ENCODE data around the gene ARMH3. TPM values are rescaled to one million over a fixed set of nuclear protein-coding genes. Genes with fewer than 3 reads are reported as not detected.

Gene ARMH3
- total RNA-seq, 1 experiment from 2014 or later, result 6.9 TPM

DNA sequence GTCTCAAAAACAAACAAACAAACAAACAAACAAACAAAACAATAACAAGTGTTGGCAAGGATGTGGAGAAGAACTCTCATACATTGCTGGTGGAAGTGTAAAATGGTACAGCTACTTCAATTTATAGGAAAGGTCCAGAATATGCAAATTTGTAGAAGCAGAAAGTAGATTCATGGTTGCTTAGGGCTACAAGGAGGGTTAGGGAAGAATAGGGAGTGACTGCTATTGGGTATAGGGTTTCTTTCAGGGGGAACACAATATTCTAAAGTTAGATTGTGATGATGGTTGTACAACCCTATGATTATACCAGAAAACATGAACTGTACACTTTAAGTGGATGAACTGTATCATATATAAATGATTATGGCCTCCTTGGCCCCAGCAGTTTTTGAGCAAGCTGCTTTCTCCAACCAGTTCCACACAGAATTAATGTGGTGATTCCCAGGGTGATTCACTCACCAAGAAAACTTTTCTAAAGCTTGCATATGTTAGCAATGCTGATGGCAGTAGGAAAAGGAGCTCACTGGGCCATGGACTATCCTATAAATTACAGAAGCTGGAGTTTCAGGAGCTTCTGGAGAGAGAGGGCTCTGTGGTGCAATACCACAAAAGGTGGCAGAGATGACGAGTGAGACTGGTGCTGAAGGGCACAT, 159.6 kb downstream of the ARMH3 start:
- DNase-seq (ENCODE audit: low read depth), result no peak

DNA sequence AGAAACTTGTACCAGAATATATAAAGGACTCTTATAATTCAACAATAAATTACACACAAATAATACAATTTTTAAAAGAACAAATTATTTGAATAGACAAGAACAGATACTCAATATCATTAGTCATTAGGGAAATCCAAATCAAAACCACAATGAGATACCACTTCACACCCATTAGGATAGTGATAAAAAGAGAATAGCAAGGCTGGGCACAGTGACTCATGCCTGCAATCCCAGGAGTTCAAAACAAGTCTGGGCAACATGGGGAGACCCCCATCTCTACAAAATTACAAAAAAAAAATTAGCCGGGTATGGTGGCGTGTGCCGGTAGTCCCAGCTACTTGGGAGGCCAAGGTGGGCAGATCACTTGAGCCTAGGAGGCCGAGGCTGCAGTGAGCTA, 160.2 kb downstream of the ARMH3 start:
- DNase-seq (ENCODE audit: low read depth), result no peak

DNA sequence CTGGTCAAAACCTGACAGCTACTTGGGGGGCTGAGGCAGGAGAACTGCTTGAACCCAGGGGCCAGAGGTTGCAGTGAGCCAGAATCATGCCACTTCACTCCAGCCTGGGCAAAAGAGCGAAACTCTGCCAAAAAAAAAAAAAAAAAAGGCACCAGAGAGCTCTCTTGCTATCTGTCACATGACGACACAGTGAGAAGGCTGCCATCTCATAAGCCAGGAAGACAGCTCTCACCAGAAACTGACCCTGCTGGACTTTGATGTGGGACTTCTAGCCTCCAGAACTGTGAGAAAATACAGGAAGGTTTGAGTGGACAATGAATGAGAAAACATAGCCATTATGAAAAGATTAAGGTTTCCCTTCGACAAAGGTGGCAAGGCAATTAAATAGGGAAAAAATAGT, 161.2 kb downstream of the ARMH3 start:
- DNase-seq (ENCODE audit: low read depth), result no peak

DNA sequence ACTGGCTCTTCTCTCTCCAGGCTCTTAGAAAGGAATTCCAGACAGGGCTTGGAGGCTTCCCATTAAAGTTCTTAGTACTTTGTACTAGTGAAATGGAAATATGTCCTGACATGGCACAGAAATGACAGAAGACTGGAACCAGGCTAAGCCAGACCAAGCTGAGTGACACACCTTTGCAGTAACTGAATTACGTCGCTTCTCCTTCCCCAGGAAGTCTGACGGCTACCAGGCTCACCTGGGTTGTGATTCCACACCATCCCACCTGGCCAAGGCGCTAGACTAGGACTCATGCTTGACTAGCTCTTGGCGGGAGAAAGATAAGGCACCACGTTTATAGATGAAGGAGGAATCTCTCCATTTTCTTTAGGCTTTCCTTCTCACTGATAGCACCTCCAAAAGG, 161.7 kb downstream of the ARMH3 start:
- no peak for DNase-seq (ENCODE audit: low read depth)

DNA sequence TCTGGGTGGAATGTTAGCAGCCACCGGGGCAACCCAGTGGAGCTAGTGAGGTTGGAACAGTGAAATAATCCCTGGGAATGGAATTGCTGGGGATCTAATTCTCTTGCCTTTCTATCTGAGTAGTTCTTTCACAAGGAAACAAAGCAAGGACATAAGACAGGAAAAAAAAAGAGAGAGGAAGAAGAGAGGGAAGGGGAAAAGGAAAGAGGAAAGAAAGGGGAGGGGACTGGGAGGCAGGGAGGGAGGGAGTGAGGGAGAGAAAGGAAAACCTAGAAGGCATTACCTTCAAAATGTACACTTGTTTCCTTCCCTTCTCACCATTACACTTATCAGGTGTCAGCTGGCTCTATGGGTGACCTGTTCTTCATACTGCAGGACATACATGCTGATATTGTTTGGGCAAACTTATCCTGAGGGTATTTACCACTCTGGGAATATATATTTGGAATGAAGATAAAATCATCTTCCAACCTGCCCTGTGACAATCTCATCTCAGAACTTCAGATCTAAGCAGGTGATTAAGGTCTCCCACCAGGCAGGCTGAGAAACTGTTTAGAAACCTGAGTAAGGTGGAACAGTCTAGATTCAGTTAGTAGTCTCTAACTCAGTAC, 162.4 kb downstream of the ARMH3 start:
- DNase-seq (ENCODE audit: low read depth), result no peak

DNA sequence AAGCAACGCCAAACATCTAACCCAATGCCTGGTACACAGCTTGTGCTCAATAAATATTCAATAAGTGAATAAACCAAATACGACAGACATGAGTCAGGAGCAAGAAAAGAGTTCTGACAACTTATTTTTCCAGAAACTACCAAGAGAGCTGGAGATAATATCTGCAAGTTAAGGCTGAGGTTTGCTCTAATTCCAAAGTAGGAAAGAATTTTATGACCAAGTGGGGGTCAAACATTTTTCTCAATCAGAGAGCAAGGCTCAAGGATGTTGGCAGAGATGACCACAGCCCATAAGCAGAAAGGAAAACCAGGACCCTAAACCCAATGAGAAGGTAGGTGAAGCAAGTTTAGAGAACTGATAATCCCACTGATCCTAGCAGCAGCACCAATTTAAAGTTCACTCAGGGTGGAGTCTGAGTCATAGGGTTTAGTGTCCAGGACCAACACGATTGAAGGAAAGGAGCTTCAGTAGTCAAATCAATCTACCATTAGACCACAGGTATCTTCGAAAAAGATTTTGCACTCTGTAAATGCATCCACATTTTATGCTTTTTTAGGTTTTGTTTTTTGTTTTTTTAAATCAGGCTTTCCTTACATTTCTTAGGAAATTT, 163.1 kb downstream of the ARMH3 start:
- DNase-seq (ENCODE audit: low read depth), result peak; percentile 32

DNA sequence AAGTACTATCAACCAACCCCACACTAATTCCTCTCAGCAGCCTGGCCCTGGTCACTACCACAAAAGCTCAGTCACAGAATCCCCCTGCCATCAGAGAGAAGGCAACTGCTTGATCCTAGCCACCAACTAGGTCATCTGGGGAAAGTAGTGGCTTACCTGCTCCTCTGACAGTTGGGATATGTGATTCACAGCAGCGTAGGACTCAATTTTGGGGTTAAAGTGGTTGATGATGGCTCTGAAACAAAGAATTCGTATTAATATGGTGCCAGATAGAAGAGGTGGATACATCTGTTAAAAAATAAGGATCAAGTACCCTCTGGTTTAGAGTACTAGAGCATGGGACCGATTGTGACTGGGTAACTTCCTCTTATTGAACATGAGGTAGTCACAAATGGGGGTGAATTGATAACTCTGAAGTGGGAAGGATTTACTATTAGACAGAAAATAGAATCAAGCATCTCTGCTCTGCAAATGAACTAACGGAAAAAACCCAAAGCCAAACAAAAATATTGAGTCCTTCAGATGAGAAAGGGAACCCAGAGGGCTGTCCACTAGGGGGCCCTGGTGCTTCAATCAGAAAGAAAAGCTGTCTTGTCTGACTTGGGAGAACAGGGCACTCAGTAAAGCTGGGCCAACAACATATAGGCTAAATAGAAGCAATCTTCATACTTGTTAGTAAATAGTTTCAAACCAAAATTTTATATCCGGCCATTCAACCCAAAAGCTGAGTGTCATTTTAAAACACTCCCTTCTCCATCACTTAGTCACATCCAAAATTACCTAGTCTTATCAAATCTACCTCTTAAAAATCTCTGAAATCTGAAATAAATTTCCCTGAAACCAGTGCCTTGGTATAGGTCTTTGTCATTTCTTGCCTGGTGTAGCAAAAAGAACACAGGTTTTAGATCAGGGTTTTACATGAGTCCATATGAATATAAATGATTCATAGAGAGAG, 166.4 kb downstream of the ARMH3 start:
- DNase-seq (ENCODE audit: low read depth), result peak; percentile 67

DNA sequence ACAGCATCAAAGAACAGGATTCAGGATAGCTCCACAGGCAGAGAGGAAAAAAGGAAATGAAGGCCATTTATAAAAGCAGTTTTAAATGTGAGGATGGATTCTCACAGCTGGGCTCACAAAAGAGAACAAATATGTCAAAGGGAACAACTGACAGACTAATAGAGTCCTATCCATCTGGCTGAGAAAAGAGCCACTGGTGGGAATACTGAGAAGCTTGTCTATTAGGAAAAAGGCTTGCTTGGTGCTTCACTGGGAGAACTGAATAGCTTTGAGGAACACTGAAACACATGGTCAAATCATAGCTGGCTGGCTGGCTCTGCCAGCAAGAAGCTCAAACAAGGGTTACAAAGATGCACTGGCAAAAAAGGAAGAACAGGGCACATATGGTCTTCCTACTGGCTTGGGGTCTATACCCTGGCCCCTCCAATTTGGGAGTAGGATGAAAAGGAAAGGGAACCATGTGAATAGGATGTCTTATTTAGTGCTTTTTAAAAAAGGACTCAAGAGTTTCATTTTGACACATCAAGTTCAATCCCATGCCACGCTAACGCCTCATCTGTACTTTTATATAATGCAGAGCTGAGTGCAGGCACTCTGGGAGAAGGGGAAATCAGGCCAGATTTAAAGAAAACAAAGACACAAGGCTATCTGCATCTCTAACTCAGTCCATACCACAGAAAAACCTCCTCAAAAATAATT, 167.6 kb downstream of the ARMH3 start:
- DNase-seq (ENCODE audit: low read depth), result no peak

DNA sequence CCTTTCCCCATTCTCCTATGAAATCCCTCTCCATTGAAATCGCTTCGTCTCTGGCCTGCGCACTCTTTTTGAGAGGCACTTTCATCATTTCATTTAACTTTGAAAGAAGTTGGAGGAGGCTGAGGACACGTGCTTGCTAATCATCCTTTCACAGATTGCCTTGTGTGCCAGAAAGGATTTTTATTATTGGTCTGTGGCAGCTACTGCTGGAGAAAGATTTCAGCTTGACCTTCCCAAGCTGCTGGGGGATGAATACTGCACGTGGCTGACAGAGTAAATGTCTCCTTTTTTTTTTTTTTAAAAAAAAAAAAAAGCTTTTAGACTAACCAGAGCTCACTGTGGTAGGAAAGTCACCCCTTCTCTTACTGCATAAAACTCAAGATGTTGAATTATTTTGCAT, 168.2 kb downstream of the ARMH3 start:
- no peak for DNase-seq (ENCODE audit: low read depth)

DNA sequence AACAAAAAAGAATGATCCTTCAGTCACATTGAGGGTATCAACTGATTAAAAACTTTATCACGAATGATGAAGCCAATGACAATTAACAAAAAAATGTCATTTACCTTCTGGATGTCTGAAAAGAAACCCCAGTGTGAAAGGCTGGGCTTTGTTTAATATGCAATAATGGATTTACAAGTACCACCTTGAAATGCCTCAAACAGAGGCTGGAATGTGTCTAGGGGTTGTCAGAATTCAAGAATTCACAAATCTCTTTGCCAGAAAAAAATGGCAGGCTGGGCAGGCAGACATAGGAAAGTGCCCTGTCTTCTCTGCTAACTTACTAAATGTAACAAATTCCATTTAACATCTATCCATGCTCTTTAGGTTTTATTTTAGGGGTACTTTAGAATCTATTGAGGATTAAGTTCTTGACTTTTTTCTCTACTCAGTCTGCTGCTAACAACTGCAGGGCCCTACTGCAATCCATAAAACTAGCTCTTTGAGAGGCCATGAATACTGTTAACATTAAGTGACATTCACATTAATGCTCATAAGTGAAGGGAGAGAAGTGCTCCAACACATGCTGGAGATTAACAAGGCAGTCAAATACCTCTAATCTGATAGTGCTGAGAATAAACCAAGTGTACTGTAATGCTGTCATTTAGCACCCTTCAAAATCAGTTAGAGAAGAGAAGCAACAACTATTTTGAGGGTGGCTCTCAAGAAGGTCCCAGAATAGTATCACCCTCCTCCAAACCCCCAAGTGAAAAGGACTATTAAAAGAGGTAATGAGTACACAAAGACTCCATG, 169.3 kb downstream of the ARMH3 start:
- no peak for DNase-seq (ENCODE audit: low read depth)

DNA sequence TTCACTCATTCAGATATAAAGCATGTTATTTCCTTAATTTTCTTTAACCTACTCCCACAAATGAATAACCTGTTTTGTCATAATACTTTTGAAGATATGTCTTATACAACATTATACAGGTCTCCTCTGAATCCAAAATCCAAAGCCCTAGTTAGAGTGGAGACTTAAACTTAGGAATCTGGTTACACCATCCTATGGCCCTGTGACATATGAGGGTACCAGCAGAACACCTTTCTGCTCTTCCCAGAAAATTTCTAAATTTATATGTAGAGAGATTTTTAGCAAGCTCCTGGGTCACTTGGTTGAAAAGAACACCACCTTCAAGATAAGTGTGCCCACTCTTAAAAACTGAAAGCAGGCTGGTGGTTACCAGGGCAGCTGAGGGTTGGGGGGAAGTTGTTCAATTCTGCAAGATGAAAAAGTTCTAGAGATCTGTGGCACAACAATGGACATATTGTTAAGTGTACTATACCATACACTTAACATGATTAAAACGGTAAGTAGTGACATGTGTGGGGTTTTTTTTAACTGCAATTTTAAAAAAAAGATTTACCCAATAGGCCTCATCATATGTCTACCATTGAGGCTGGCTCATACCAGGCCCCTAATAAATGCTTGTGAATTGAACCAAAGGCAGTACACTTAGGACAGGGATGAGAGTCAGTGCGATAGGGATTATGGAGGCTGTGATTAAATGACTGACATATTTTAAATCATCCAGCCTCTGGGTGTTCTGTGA, 174.8 kb downstream of the ARMH3 start:
- DNase-seq (ENCODE audit: low read depth), result no peak

DNA sequence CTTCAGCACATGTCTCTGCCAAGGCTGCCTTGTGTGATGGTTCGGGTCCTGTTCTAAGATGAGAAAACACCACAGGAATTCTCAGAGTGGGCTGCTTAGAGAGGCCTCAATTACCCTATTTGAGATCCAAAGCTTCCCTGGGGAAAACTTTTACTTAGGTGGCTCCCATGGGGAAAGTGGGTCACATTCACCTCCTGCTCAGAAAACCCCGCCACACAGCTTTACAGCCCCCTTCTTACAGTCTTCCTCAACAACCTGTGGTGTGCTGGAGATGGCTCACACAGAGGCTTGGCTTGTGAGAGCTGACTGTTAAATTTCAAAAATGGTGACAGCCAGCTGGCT, 175.8 kb downstream of the ARMH3 start:
- DNase-seq (ENCODE audit: low read depth), result no peak

DNA sequence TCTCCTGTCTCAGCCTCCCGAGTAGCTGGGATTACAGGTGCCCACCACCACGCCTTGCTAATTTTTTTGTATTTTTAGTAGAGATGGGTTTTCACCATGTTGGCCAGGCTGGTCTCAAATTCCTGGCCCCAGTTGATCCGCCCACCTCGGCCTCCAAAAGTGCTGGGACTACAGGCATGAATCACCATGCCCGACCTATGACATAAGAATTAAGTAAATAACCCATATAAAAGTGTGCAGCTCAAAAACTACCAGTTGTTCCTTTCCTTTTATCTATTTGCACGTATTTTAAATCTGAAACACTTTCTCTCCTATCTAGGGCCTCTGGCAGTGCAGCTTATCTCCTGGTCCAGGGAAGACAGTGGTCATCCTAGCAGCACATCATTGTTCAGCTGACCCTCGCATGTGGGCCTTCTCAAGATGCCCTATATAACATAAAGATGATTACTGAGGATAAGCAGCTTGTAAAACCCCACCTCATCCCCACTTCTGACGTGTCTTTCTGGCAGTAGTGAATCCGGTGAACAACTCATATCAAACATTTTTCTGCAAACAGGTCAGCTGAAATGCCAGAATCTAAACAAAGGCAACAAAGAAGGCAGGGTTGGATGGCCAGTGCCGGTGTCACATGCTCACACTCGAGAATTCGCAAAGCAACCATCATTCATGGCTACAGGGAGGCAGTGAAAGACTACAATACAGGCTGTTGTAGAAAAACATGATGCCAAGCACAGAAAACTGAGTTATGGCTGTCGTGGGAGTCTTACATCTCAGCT, 176.3 kb downstream of the ARMH3 start:
- peak; percentile 86 for DNase-seq (ENCODE audit: low read depth)

DNA sequence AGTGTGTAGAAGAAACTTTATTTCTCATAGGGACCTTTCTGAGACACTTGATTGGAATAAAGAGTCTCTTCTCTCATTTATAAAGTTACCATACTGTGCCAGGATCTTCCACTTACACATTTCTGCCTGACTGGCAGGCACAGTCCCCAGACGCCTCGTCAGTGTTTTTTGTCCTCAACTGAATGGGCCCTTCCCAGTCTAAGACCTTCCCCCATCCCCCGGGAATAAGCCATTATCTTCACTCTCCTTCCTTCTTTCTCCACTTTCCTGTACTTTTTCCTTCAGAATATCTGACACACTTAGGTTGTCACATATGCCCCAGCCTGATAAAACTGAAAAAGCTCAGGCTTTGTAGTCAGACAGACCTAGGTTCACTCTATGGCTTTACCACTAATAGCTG, 177.1 kb downstream of the ARMH3 start:
- DNase-seq (ENCODE audit: low read depth), result no peak

DNA sequence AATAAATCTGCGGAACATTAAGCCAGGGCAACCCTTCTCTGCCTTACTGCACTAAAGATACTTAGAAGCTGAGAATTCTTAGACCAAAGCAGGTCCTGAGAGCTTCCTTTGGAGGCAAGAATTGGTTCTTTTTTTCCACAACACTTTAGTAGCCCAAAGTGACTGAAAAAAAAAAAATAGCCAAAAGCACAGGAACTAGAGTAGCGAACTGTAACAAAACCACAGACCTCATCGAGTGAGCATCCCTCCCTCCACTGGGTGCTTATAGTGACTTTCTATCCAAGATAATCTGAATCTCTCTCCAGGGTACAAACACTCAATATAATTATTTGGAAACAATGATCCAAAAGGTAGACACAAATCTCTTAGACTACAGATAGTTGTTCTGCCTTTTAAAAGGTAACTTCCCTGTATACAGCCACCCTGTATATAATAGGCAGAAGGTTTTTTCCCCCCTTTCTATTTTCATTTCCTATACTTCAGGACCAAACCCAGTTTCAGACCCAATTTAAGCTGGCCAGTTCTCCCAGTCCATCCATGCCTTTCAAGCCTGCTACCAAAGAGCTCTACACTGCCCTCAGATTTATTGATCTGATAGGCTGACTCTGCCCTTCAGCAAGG, 180.8 kb downstream of the ARMH3 start:
- no peak for DNase-seq (ENCODE audit: low read depth)

DNA sequence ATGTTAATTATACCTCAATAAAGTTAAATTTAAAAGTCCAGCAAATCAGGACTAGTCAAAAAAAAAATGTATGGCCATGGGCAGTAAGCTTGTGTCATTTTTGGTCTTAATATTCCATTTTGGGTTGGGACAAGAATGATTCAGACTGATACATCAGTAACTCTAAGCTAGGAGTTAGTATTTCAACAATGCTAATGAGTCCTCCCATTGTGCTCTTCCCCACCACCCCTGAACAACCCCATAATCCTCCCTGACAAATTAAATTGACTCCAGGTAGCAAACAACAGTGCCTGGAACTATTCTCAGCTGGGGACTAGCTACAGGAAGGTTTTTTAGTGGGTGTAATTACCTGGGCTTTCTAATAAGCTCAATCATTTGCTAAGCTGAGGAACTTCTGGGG, 181.7 kb downstream of the ARMH3 start:
- DNase-seq (ENCODE audit: low read depth), result no peak

DNA sequence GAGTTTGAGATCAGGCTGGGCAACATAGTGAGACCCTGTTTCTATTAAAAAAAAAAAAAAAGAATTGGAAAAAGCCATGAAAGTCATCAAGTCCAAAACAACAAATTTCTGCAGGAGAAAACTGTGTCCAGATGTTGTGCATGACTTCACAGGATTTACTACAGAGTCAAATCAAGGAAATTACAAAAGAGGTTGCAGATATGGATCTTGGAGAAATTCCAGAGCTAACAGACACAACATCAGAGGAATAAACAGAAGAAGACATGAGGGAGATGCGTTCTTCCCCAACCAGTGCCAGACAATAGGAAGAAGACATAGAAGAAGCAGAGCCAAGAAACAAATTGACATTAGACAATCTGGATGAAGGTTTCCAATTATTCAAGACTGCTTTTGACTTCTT, 188.0 kb downstream of the ARMH3 start:
- no peak for DNase-seq (ENCODE audit: low read depth)

DNA sequence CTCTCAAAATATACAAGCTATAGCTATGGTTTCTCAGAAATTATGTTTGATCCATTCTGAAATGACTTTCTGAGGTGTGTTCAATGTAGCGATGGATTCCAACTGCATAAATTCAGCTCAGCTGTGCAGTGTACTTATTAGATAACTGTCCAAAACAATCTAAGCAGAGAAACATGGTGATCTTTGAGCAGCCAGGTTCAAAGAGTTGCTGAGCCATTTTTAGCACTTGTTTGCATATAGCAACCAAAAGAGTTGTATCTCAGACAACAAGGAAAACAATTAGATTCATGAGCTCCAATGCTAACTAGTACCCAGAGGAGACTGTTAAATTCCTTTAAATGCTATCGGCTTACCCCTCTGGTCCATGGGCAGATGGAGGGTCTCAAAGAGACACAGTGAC, 196.4 kb downstream of the ARMH3 start:
- DNase-seq (ENCODE audit: low read depth), result no peak
